ENCODE data around the gene DLG2.

Gene DLG2

GRCh38 chr11:83791557-83791956 is 1835.6 kb downstream of the DLG2 start:
- no peak for TF ChIP-seq CTCF (IDR thresholded peaks at IDR 0.05; ENCODE audit: low read depth, low read length)

GRCh38 chr11:83785942-83786341 is 1841.2 kb downstream of the DLG2 start:
- no peak overlapping the region for H3K4me3 ChIP-seq (ENCODE audit: low read depth, low read length)
- TF ChIP-seq CTCF (IDR thresholded peaks at IDR 0.05; ENCODE audit: low read depth, low read length), result no peak
- DNase-seq (ENCODE audit: low read depth, low spot score), result no peak
- in situ Hi-C loops (cut with HindIII; ENCODE audit: low sequenced_read_pairs), result no loop called here

More at GRCh38 chr11:83791557-83791956, 1835.6 kb downstream of the DLG2 start:
- DNase-seq (ENCODE audit: low read depth, low spot score), result no peak
- in situ Hi-C loops (cut with HindIII; ENCODE audit: low sequenced_read_pairs), result no loop called here
- no peak overlapping the region for H3K4me3 ChIP-seq (ENCODE audit: low read depth, low read length)

DNA sequence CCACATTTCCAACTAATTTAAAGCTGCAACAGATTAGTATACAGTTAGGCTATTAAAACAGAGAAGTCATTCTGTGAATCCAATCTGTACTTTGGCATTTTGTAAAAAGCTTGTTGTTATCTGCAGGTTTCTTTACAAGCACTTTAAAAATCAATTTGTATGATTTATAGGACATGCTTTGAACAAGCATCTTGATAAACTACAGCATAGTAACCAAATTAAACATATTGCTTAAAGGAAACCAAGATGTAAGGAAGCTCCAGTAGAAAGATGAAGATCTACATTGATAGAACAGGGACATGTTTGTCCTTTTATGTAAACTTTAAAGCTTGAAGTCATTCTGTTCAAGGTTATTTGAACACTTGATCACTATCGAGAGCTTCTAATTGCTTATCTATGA is 1842.7 kb downstream of the DLG2 start:
- no peak for TF ChIP-seq CTCF (IDR thresholded peaks at IDR 0.05; ENCODE audit: low read depth, low read length)
- DNase-seq (ENCODE audit: low read depth, low spot score), result no peak
- in situ Hi-C loops (cut with HindIII; ENCODE audit: low sequenced_read_pairs), result no loop called here
- H3K4me3 ChIP-seq (ENCODE audit: low read depth, low read length), result no peak overlapping the region

DNA sequence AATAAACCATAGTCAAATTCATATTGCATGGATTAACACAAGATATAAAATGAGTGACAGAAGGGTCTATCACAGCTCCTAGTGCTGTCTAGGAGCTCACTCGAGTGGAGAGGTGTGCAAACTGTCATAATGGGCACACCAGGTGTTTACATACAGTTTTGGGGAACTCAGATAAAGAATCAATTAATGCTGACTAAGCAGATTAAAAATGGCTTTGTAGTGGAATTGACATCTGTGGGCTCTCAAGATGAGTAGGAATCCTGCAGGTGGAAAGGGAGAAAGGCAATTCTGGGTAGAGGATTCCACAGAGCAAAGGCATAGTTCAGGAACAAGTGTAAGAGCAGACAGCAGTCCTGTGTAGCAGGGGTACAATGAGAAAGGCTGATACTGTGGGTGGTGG is 1844.8 kb downstream of the DLG2 start:
- in situ Hi-C loops (cut with HindIII; ENCODE audit: low sequenced_read_pairs), result no loop called here
- no peak overlapping the region for H3K4me3 ChIP-seq (ENCODE audit: low read depth, low read length)
- no peak for TF ChIP-seq CTCF (IDR thresholded peaks at IDR 0.05; ENCODE audit: low read depth, low read length)
- no peak for DNase-seq (ENCODE audit: low read depth, low spot score)

DNA sequence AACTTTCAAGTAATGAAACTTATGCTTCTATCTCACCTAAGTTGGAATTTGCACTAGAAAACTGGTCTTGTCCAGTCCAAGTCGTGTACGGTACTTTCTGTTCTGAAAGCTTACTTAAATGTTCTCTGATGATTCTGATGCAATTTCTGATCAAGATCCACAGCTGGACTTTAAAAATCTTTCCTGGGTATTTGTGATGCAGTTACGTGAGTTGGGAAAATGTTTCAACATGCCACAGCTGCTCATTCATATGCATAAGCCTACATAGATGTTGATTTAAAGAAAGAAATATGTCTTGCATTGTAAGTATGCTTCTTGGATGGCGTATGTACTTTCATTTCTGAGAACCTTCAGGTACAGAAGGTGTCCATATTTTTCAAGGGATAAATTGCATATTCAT is 1847.3 kb downstream of the DLG2 start:
- TF ChIP-seq CTCF (IDR thresholded peaks at IDR 0.05; ENCODE audit: low read depth, low read length), result no peak
- in situ Hi-C loops (cut with HindIII; ENCODE audit: low sequenced_read_pairs), result no loop called here
- no peak for DNase-seq (ENCODE audit: low read depth, low spot score)
- H3K4me3 ChIP-seq (ENCODE audit: low read depth, low read length), result no peak overlapping the region

DNA sequence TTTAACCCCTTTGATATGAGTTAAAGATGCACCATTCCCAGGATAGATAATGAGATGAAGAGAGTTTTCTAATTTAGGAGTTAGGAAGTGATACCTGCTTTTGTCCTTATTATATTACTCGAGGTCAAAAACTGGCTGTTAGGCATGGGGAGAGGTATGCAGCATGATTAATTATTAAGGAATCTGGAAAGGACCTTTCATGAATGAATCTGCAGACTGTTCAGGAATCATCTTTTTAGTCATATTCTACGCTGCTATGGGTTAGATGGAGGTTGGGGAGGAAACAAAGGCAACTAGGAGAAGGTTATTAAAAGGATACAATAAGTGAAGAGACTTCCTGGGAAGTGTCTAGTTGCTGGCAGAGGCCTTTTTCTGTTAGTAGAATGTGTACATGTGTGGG is 1848.5 kb downstream of the DLG2 start:
- in situ Hi-C loops (cut with HindIII; ENCODE audit: low sequenced_read_pairs), result no loop called here

More for the DNA sequence above, 1848.5 kb downstream of the DLG2 start:
- TF ChIP-seq CTCF (IDR thresholded peaks at IDR 0.05; ENCODE audit: low read depth, low read length), result no peak
- H3K4me3 ChIP-seq (ENCODE audit: low read depth, low read length), result no peak overlapping the region
- no peak for DNase-seq (ENCODE audit: low read depth, low spot score)

Measured in astrocyte of the spinal cord (primary cell).